ENCODE measurements around the gene ICA1. TPM values are rescaled to one million over a fixed set of nuclear protein-coding genes. Genes with fewer than 3 reads are reported as not detected.
A peak's percentile ranks its signal among the peaks of the same experiment; 100 is the strongest.

ICA1 gene
- total RNA-seq, 1 experiment from 2014 or later, result 31.5 TPM

- no peak overlapping the region for H3K4me3 Mint-ChIP-seq (ENCODE audit: unreplicated experiment)
- intact Hi-C loops (cut with micrococcal nuclease), result loop anchor here (5.0 kb wide), 1 partner anchor 674 kb away; no protein-coding TSS in a partner anchor
- peaks cover 5% of the 10 kb centered on the region for H3K4me1 Mint-ChIP-seq (ENCODE audit: insufficient read depth, unreplicated experiment)
- POLR2A ChIA-PET, result interaction anchor here (0.7 to 2.2 kb wide), 3 partner anchors 14 to 652 kb away, joined by 3 to 11 read pairs (median 3); no protein-coding TSS in a partner anchor
- CTCF ChIA-PET, result interaction anchor here (0.6 to 4.5 kb wide), 9 partner anchors 9 to 958 kb away, joined by 3 to 21 read pairs (median 4); partner anchors contain the start of gene UMAD1
- DNase-seq (ENCODE audit: unreplicated experiment), result no peak
- no peaks in the 10 kb centered on the region for H3K27me3 Mint-ChIP-seq (ENCODE audit: insufficient read depth, unreplicated experiment)
- no peak overlapping the region for H3K27ac Mint-ChIP-seq (ENCODE audit: low read depth, unreplicated experiment)
- H3K9me3 Mint-ChIP-seq (ENCODE audit: unreplicated experiment), result no peaks in the 10 kb centered on the region
- no peak for TF ChIP-seq CTCF (IDR thresholded peaks at IDR 0.05; ENCODE audit: unreplicated experiment)
- H3K36me3 Mint-ChIP-seq (ENCODE audit: insufficient read depth, unreplicated experiment), result no peaks in the 10 kb centered on the region
- no TSS peak for BruUV-seq (replicated peaks)
These were observed 45.7 kb downstream of the ICA1 start for GRCh38 chr7:8216334-8216690.

- intact Hi-C loops (cut with micrococcal nuclease), result loop anchor here (5.0 kb wide), 1 partner anchor 673 kb away; no protein-coding TSS in a partner anchor
- H3K9me3 Mint-ChIP-seq (ENCODE audit: unreplicated experiment), result no peaks in the 10 kb centered on the region
- H3K36me3 Mint-ChIP-seq (ENCODE audit: insufficient read depth, unreplicated experiment), result no peaks in the 10 kb centered on the region
- CTCF ChIA-PET, result interaction anchor here (0.6 to 4.5 kb wide), 8 partner anchors 32 to 957 kb away, joined by 3 to 21 read pairs (median 3); no protein-coding TSS in a partner anchor
- BruUV-seq (replicated peaks), result no TSS peak
- H3K27ac Mint-ChIP-seq (ENCODE audit: low read depth, unreplicated experiment), result no peak overlapping the region
- no peaks in the 10 kb centered on the region for H3K27me3 Mint-ChIP-seq (ENCODE audit: insufficient read depth, unreplicated experiment)
- POLR2A ChIA-PET, result interaction anchor here (0.6 to 2.2 kb wide), 4 partner anchors 13 to 652 kb away, joined by 3 to 11 read pairs (median 3); no protein-coding TSS in a partner anchor
- H3K4me3 Mint-ChIP-seq (ENCODE audit: unreplicated experiment), result no peak overlapping the region
- no peak for DNase-seq (ENCODE audit: unreplicated experiment)
- peaks cover 5% of the 10 kb centered on the region for H3K4me1 Mint-ChIP-seq (ENCODE audit: insufficient read depth, unreplicated experiment)
- TF ChIP-seq CTCF (IDR thresholded peaks at IDR 0.05; ENCODE audit: unreplicated experiment), result no peak
These were observed 46.2 kb downstream of the ICA1 start for GRCh38 chr7:8215648-8216333.

- intact Hi-C loops (cut with micrococcal nuclease), result no loop called here
These were observed 47.6 kb downstream of the ICA1 start for GRCh38 chr7:8214244-8214824.

More at GRCh38 chr7:8214244-8214824, 47.6 kb downstream of the ICA1 start:
- Mint-ChIP-seq H3K27me3 (ENCODE audit: insufficient read depth, unreplicated experiment) (no peaks in the 10 kb centered on the region), H3K4me3 (ENCODE audit: unreplicated experiment) (no peak overlapping the region), H3K9me3 (ENCODE audit: unreplicated experiment) (no peaks in the 10 kb centered on the region), H3K36me3 (ENCODE audit: insufficient read depth, unreplicated experiment) (no peaks in the 10 kb centered on the region), H3K27ac (ENCODE audit: low read depth, unreplicated experiment) (peak overlapping the region; percentile 68), H3K4me1 (ENCODE audit: insufficient read depth, unreplicated experiment) (peaks cover 5% of the 10 kb centered on the region)
- no TSS peak for BruUV-seq (replicated peaks)
- TF ChIP-seq CTCF (IDR thresholded peaks at IDR 0.05; ENCODE audit: unreplicated experiment), result no peak
- DNase-seq (ENCODE audit: unreplicated experiment), result no peak
- ChIA-PET CTCF (interaction anchor here (0.6 to 4.5 kb wide), 7 partner anchors 9 to 619 kb away, joined by 3 to 21 read pairs (median 4); no protein-coding TSS in a partner anchor), POLR2A (interaction anchor here (2.2 kb wide), 1 partner anchor 12 kb away, joined by 11 read pairs; no protein-coding TSS in a partner anchor)

Data from MCF 10A (cell line).